ENCODE results near the gene CLDN5. TPM values are rescaled to one million over a fixed set of nuclear protein-coding genes. Genes with fewer than 3 reads are reported as not detected.
A peak's percentile ranks its signal among the peaks of the same experiment; 100 is the strongest.

CLDN5 gene
- total and polyA plus RNA-seq, 2 donors from 2014 or later: 47.8 to 48.4 TPM

DNA sequence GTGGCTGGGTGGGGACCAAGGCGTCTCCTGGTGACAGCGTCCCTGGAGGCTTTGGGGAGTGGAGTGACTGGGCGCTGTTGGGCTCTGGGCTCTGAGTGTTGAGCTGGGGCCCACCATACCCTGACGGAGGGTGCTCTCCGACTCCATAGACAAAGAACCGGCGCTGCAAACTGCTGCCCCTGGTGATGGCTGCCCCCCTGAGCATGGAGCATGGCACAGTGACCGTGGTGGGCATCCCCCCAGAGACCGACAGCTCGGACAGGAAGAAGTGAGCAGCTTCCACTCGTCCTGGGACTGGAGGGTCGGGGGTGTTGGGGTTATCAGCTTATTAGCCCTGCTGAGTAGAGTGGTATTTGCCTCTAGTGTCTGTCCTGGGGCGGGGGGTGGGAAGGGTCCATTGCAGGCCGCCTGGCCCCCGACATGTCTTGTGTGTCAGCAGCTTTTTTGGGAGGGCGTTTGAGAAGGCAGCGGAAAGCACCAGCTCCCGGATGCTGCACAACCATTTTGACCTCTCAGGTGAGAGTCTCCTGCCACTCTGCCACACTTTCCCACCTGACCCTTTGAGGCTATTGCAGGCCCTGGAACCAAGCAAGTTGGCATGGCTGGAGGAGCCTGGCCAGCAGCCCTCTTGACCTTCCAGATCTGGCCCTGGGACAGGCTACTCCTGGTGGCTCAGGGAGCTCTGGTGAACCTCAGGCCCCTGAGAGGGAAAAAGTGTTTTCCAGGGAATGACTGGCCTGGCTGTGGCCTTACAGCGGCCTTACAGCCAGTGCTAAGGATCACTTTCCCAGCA lies 7.6 kb downstream of the CLDN5 start:
- no peaks in the 10 kb centered on the region for H3K4me1 ChIP-seq (ENCODE audit: control insufficient read depth in 2 of 3, insufficient read depth in 2 of 3, low read depth in 1 of 3, low read length in 3 of 3)
- no peaks in the 10 kb centered on the region for H3K27me3 ChIP-seq (ENCODE audit: control insufficient read depth, insufficient read depth, low read length)
- FAIRE-seq (no peak), DNase-seq (peak in 1 of 5 donors; percentile 38)
- H3K9me3 ChIP-seq (ENCODE audit: control insufficient read depth in 2 of 3, insufficient read depth in 1 of 3, low read length in 3 of 3): peaks cover 0 to 4% (median 2%) of the 10 kb centered on the region in 3 donors
- H3K27ac ChIP-seq (ENCODE audit: low read depth in 2 of 2, low read length in 2 of 2): no peak overlapping the region
- TF ChIP-seq, protein P1, sequence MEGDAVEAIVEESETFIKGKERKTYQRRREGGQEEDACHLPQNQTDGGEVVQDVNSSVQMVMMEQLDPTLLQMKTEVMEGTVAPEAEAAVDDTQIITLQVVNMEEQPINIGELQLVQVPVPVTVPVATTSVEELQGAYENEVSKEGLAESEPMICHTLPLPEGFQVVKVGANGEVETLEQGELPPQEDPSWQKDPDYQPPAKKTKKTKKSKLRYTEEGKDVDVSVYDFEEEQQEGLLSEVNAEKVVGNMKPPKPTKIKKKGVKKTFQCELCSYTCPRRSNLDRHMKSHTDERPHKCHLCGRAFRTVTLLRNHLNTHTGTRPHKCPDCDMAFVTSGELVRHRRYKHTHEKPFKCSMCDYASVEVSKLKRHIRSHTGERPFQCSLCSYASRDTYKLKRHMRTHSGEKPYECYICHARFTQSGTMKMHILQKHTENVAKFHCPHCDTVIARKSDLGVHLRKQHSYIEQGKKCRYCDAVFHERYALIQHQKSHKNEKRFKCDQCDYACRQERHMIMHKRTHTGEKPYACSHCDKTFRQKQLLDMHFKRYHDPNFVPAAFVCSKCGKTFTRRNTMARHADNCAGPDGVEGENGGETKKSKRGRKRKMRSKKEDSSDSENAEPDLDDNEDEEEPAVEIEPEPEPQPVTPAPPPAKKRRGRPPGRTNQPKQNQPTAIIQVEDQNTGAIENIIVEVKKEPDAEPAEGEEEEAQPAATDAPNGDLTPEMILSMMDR (IDR thresholded peaks at IDR 0.05; ENCODE audit: borderline replicate concordance, extremely low read depth, insufficient read depth): no peak
- H3K4me3 ChIP-seq (ENCODE audit: low read length in 3 of 3): no peak overlapping the region
- intact Hi-C loops (cut with DNase I): no loop called here
- no peak overlapping the region for H3K9ac ChIP-seq (ENCODE audit: low read length in 3 of 3)
- H3K36me3 ChIP-seq (ENCODE audit: control insufficient read depth in 2 of 3, insufficient read depth in 3 of 3, low read length in 3 of 3): no peaks in the 10 kb centered on the region

DNA sequence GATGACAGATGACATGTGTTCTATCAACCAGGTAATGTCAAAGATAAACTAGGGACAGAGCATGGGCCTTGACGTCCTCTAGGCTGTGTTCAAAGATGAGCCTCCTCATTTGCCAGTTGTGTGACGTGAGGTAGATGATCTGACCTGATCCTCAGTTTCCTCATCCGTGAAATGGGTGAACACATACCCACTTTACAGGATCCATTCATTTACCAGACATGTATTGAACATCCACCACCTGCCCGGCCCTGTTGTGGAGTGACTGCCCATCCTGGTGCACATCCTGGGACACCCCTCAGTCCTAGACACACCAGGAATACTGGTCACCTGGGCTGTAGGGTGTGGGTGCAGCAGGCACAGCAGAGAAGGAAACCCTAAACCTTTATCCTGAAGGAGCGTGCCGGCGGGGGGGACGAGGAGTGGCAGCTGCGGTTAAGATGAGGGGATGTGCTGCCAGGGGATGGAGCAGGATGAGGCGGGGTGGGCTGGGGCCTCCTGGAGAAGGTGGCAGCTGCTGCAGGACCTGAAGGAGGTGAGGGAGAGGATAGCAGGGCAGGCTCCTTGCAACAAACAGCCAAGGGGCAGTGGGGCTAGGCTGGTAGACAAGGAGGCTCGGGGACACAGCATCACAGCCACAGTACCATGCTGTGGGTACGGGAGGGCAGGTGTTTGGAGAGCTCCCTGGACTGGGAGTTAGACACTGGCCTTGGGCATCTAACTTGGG lies 8.4 kb downstream of the CLDN5 start:
- H3K27me3 ChIP-seq (ENCODE audit: control insufficient read depth, insufficient read depth, low read length): no peaks in the 10 kb centered on the region
- H3K4me1 ChIP-seq (ENCODE audit: control insufficient read depth in 2 of 3, insufficient read depth in 2 of 3, low read depth in 1 of 3, low read length in 3 of 3): no peaks in the 10 kb centered on the region
- no peak overlapping the region for H3K27ac ChIP-seq (ENCODE audit: low read depth in 2 of 2, low read length in 2 of 2)
- TF ChIP-seq, protein P1 (IDR thresholded peaks at IDR 0.05; ENCODE audit: borderline replicate concordance, extremely low read depth, insufficient read depth): no peak
- no peak overlapping the region for H3K4me3 ChIP-seq (ENCODE audit: low read length in 3 of 3)
- intact Hi-C loops (cut with DNase I): no loop called here
- DNase-seq: no peak
- H3K36me3 ChIP-seq (ENCODE audit: control insufficient read depth in 2 of 3, insufficient read depth in 3 of 3, low read length in 3 of 3): no peaks in the 10 kb centered on the region
- H3K9ac ChIP-seq (ENCODE audit: low read length in 3 of 3): no peak overlapping the region
- peaks cover 0 to 4% (median 2%) of the 10 kb centered on the region in 3 donors for H3K9me3 ChIP-seq (ENCODE audit: control insufficient read depth in 2 of 3, insufficient read depth in 1 of 3, low read length in 3 of 3)
- FAIRE-seq: no peak

DNA sequence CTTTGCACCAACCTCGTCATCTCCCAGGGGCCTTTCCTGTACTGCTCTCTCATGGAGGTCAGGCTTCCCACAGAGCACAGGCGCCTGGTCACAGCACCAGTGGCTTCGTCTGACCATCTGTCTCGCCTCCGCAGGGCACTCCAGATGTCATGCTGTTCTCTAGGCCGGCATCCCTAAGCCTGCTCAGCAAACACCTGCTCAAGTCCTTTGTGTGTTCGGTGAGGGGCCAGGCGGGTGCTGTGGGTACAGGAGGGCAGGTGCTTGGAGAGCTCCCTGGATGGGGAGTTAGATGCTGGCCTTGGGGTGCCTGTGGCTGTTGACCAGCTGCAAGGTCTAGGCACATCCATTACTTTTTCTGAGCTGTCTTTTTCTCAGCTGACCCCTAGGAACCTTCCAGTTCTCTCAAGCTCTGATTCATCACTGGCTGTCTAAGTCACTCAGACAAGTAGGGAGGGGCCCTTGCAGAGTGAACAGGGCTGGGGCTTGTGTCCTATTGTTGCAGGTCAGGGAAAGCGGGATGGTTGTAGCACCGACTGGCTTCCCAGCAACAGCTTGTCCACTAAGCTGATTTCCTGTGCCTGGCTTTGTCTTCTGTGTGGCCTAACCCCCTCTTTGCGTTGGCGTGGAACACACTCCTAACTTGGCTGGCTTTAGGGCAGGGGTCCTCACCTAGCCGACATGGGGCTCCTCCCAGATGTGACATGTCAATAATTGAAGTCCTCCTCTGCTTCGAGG lies 9.2 kb downstream of the CLDN5 start:
- intact Hi-C loops (cut with DNase I): no loop called here
- no peak for FAIRE-seq
- Histone ChIP-seq H3K9ac (ENCODE audit: low read length in 3 of 3) (no peak overlapping the region), H3K27me3 (ENCODE audit: control insufficient read depth, insufficient read depth, low read length) (no peaks in the 10 kb centered on the region), H3K4me1 (ENCODE audit: control insufficient read depth in 2 of 3, insufficient read depth in 2 of 3, low read depth in 1 of 3, low read length in 3 of 3) (no peaks in the 10 kb centered on the region), H3K27ac (ENCODE audit: low read depth in 2 of 2, low read length in 2 of 2) (no peak overlapping the region), H3K36me3 (ENCODE audit: control insufficient read depth in 2 of 3, insufficient read depth in 3 of 3, low read length in 3 of 3) (no peaks in the 10 kb centered on the region), H3K4me3 (ENCODE audit: low read length in 3 of 3) (no peak overlapping the region), H3K9me3 (ENCODE audit: control insufficient read depth in 2 of 3, insufficient read depth in 1 of 3, low read length in 3 of 3) (peaks cover 0 to 4% (median 2%) of the 10 kb centered on the region in 3 donors)
- TF ChIP-seq, protein P1 (IDR thresholded peaks at IDR 0.05; ENCODE audit: borderline replicate concordance, extremely low read depth, insufficient read depth): no peak
- no peak for DNase-seq

All from kidney (tissue), 14 donors.